ENCODE results near the gene DHCR7.

The DHCR7 gene

GRCh38 chr11:71477641-71478527 is 29.7 kb upstream of the DHCR7 start:
- no peak for FAIRE-seq

- no peak for FAIRE-seq
Observed at GRCh38 chr11:71476926-71477640, 28.9 kb upstream of the DHCR7 start.

GRCh38 chr11:71476031-71476430 is 27.8 kb upstream of the DHCR7 start:
- FAIRE-seq = no peak

GRCh38 chr11:71474771-71475483 is 26.7 kb upstream of the DHCR7 start:
- FAIRE-seq = no peak

- no peak for FAIRE-seq
Observed at GRCh38 chr11:71474141-71474770, 26.1 kb upstream of the DHCR7 start.

DNA sequence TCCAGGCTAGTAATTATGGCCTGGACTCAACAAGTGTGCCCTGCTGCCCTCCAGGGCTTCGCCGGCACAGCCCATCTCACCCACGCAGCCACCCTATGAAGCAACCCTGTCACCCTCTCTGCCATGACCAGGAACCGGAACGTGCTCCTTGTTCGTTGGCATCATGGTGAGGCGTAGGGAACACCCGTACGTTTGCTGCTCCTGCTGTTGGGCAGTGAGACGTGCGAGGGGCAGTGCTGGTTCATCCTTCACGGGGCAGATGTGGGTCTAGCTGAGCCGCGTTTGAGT is 25.5 kb upstream of the DHCR7 start:
- FAIRE-seq = no peak

DNA sequence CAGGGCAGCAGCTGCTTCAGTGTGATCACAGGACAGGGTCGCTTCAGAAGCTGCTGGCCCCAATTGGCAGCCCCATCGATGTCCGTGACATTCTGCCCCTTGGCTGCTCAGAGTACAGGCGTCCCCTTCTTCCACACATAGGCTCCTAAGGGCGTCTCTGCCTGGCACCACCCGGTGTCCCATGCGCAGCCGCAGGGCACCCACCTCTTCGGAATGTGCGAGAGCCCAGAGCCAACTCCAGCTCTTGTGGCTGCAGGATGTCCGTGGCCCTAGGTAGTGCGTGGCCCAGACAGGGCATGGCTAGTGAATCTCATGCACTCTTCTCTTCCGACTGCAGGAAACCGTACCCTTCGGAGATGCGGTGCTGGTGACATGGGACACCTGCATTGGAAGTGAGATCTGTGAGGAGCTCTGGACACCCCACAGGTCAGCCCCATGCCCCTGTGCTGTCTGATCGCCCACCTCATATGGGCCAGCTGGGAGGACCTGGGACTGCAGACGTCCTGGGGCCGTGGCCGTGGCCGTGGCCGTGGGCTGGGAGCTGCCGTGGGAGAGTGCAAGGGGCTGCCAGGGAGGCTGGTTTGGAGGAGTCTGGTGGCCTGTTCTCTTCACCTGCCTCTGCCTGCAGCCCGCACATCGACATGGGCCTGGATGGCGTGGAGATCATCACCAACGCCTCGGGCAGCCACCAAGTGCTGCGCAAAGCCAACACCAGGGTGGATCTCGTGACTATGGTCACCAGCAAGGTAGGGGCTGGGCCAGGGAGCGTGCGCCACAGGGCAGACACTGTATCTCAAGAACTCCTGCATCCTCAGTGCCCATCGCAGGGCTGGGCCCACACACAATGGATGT is 25.0 kb upstream of the DHCR7 start:
- no peak for FAIRE-seq

DNA sequence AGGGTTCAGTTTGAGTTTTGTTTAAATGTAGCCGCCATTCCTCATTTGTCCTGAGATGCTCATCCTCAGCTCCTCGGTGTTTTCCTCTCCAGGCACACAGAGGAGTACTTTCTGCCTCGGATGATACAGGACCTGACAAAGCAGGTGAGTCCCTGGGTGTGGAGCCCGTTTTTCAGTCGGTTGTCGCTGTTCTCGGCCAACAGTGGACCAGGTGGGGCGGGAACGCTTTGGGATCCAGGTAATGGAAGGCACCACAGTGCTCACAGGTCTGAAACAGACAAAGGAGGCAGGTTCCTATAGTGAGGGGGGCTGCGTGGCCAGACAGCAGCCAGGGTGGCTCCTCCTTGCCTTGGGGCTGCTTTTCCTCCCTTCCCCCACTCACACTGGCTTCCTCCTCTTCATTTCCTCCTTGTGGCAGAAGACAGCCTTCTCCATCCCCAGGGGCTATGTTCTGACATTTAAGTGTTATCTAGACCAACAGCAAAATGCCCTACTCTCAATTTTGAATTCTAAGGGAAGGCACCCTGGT is 24.2 kb upstream of the DHCR7 start:
- no peak for FAIRE-seq

DNA sequence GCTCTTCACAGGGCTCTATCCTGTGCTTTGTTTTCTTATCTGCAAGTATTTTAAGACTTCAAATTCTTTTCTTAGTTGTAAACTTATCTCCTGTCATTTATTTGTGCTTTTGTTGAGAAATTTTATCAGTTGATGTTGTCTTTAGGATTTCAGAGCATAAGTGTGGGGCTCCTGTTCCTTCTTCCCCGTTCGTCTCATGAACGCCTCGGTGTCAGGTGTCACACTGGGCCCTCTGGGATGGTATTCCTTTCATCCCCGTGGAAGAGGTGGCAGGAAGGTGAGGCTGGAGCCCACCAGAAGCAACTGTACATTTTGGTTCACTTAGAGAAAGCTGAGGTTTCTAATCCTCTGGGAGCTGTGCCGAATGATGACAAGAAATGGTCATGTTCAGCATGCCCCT is 22.8 kb upstream of the DHCR7 start:
- no peak for FAIRE-seq

DNA sequence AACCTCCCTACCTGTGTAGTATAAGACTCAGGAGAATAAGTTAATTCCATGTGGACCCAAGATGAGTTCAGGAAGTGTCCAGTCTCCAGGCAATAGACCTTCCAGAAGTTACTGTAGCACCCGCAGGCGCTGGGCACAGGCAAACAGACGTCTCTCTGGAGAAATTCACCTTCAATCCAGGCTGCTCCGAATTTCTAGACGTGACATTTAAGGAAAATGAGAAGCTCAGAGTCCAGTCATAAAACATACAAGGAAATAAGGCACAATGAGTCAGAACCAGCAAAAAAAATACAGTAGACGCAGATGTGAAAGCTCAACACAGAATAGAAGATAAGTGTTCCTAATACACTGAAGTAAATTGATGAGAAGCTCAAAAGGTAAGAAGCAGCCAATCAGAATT is 19.0 kb upstream of the DHCR7 start:
- no peak for FAIRE-seq

DNA sequence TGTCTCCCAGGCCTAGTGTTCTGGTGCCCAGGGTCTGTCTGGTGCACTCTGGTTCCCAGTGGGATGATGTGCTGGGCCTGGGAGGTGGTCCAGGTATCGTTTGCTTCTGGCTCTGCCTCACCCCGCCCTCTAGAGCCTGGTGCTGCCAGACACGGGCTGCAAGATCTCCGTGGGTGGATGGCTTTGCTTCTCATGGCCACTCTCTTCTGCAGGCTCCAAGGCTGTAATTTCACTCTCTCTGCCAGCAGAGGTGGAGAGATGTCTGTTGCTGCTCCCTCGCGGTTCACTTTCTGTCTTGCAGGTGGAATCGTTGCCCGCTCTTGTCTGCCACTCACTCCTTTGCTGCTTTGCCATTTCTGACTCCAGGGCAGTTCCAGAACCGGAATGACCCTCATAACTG is 18.2 kb upstream of the DHCR7 start:
- FAIRE-seq = no peak

DNA sequence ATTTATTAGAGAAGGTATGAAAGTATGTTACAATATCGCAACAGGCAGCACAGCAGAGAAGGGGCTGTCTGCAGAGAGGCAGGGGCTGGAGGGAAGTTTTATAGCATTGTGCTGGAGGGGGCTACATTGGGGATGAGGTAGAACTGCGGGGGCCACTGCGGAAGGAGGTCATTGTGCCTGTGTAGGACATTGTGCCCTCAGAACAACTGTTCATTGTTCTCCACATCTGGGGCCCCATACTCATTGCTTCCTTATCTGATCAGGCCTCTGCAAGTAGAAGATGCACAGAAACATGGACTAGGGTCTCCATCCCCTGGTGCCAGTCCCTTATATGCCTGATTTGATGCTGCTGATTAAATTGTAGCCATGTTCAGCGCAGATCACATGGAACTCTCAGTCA is 16.9 kb upstream of the DHCR7 start:
- FAIRE-seq = no peak

DNA sequence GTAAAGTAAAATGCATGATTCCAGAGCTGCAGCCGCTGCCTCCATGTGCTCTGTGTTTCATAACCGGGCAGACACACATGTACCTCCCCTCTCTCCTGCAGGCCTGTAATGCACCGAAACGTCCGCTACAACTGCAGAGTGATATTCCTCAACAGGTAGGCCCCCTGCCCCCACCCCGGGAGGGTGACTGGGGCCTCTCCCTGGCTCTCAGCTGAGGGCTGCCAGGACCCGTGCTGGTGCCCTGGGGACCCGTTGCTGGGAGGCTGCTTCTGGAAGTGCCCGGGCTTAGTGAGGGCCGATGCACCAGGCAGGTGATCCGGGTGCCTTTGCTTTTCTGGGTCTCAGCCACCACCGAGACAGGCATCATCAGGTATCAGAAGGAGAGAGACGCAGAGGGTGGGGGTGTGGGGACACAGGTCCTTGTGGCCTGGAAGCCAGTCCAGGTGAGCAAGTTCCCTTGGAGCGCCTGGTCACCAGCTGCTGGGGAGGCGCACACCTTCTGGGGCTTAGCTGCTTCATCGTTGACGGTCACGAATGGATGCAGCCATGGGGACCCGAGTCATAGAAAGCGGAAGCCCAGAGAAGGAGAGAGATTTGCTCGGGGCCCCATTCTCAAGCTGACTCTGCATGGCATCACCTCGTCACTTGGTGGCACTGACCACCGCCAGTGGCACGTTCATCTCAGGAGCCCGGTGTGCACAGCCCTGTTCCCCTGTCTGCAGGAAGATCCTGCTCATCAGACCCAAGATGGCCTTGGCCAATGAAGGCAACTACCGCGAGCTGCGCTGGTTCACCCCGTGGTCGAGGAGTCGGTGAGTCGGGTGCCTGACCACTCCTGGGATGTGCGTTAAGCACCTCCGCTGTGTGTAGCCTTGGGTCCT is 15.4 kb upstream of the DHCR7 start:
- FAIRE-seq = no peak

DNA sequence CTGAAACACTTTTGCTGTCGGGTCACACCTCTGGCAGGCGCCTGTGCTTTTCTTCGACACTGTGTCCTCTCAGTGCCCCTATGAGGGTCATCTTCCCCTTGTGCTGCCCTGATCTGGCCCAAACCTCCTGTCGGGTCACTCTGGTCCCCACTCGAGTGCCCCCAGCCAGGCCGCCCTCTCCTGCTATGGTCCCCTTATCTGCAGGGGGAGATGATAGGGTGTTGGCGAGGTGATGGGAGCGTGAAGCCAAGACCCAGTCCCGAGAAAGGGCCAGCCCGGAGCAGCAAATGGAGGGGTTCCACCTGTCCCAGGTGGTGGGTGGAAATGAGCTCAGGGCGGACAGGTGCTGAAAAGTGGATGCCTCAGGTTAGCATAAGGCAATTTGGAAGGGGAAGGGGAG is 14.5 kb upstream of the DHCR7 start:
- FAIRE-seq = no peak

- no peak for FAIRE-seq
Observed at GRCh38 chr11:71461696-71462095, 13.5 kb upstream of the DHCR7 start.

- no peak for FAIRE-seq
Observed at GRCh38 chr11:71459767-71460320, 11.7 kb upstream of the DHCR7 start.

DNA sequence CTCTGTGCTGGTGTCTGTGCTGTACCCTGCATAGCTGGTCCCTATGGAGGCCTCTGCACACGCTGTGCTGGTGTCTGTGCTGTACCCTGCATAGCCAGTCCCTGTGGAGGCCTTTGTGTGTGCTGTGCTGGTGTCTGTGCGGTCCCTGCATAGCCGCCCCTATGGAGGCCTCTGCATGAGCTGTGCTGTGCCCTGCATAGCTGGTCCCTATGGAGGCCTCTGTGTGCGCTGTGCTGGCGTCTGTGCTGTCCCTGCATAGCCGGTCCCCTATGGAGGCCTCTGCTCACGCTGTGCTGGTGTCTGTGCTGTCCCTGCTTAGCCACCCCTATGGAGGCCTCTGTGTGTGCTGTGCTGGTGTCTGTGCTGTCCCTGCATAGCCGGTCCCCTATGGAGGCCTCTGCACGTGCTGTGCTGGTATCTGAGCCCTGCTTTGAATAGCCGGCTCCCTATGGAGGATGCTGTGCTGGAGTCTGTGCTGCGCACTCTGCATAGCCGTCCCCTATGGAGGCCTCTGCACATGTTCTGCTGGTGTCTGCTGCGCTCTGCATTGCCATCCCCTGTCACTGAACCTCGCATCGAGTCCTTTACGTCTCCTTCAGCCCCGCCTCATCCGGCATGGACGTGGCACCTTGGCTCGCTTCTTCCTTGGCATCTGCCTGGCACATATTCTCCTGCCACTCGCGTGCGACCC is 11.0 kb upstream of the DHCR7 start:
- no peak for FAIRE-seq

GRCh38 chr11:71458146-71459070 is 10.2 kb upstream of the DHCR7 start:
- no peak for FAIRE-seq

GRCh38 chr11:71456831-71457230 is 8.6 kb upstream of the DHCR7 start:
- no peak for FAIRE-seq

All from endometrium (tissue), 2 donors.